HG03103 (cell line): ENCODE data around the gene SACS.
"Not testable (repeated sequence)": the region's sequence is repeated elsewhere in the genome, so short reads cannot be mapped to it uniquely, and the experiment has no call there.

Source experiments
- ATAC-seq: cut with Tn5 transposase; IDR thresholded peaks from one replicate; pipeline ENCODE4 v1.9.1; 2021; ENCODE audit warnings: low read depth; ENCODE audit not compliant: unreplicated experiment

Gene SACS

GRCh38 chr13:23314837-23315236 is 118.7 kb downstream of the SACS start:
- ATAC-seq = not testable (repeated sequence)

DNA sequence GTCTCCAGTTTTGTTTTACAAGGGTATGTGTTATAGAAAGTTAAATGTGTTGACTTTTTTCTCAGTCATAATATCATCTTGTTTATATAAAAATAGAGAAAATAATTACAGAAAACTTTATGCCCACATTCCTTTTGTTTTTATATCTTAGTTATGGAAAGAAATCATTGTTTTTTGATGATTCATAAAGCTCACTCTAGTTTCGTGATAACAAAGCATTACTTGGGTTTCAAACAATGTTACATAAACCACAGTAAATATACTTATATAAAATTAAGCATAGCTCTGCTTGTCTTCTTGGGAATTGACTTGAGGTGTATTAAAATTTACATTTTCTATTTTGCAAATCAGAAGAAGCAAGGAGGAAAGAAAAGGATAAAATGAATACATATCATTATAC is 140.9 kb downstream of the SACS start:
- no peak for ATAC-seq

DNA sequence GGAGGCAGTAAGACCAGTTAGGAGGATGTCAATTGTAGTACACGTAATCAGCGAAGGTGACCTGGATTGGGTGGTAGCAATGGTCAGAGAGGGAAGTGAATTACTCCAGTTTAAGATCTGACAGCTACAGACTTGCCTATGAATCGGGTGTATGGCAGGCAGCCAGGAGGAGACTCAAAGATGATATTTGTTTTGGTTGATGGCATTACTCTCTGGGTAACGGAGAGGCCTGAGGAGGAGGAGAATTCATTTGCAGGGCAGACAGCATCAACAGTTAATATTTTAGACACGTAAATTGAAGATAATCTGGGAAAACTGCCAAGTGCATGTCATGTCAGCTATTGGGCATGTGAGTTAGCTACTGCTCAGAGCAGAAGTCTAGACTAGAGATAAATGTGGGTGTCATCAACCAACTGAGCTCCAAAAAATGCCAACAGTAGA is 143.6 kb downstream of the SACS start:
- no peak for ATAC-seq

- ATAC-seq = no peak
These were observed 144.5 kb downstream of the SACS start for GRCh38 chr13:23288995-23289394.

GRCh38 chr13:23288564-23288963 is 144.9 kb downstream of the SACS start:
- no peak for ATAC-seq

- ATAC-seq = no peak
These were observed 154.2 kb downstream of the SACS start for GRCh38 chr13:23279321-23279720.
